Neural progenitor cell (in vitro differentiated cells): Measurements from ENCODE around the gene MCUB. TPM values are rescaled to one million over a fixed set of nuclear protein-coding genes. Genes with fewer than 3 reads are reported as not detected.

Experiments used
- DNase-seq: peaks from one replicate; pipeline ENCODE4 v3.0.0-alpha.2; 2016; ENCODE audit warnings: low spot score
- H2AFZ ChIP-seq: fragments of 200-600 bp; sonication (generic); replicated peaks from 2 replicates; pipeline ENCODE4 v1.6.1; 2016; ENCODE audit warnings: antibody characterized with exemption
- H3F3A ChIP-seq: fragments of 200-600 bp; sonication (generic); 2 replicates; pipeline ENCODE4 v1.6.1; 2016; ENCODE audit warnings: antibody characterized with exemption, low read depth
- H3K27ac ChIP-seq: fragments of 200-600 bp; sonication (generic); 2 replicates; pipeline ENCODE4 v1.5.1; 2016; ENCODE audit warnings: mild to moderate bottlenecking
- H3K27me3 ChIP-seq: fragments of 200-600 bp; sonication (generic); 2 replicates; pipeline ENCODE4 v1.6.1; 2016; ENCODE audit warnings: mild to moderate bottlenecking, moderate library complexity
- H3K36me3 ChIP-seq: fragments of 200-600 bp; sonication (generic); 2 replicates; pipeline ENCODE4 v1.5.1; 2016
- H3K4me1 ChIP-seq: fragments of 200-600 bp; sonication (generic); 2 replicates; pipeline ENCODE4 v1.6.1; 2016; ENCODE audit warnings: mixed run types
- H3K4me2 ChIP-seq: fragments of 200-600 bp; sonication (generic); 2 replicates; pipeline ENCODE4 v1.6.1; 2016
- H3K4me3 ChIP-seq: fragments of 200-600 bp; sonication (generic); 2 replicates; pipeline ENCODE4 v1.5.1; 2016
- H3K79me2 ChIP-seq: fragments of 200-600 bp; sonication (generic); 2 replicates; pipeline ENCODE4 v1.6.1; 2016; ENCODE audit warnings: low read depth
- H3K9ac ChIP-seq: fragments of 200-600 bp; sonication (generic); 2 replicates; pipeline ENCODE4 v1.6.1; 2016
- H3K9me3 ChIP-seq: fragments of 200-600 bp; sonication (generic); 2 replicates; pipeline ENCODE4 v1.5.1; 2016; ENCODE audit warnings: low read depth
- H4K20me1 ChIP-seq: fragments of 200-600 bp; sonication (generic); 2 replicates; pipeline ENCODE4 v1.6.1; 2016; ENCODE audit warnings: low read depth
- H3K27ac Mint-ChIP-seq: 3 replicates; pipeline ENCODE4 v1.8.0; 2021; ENCODE audit warnings: mixed read lengths
- H3K27me3 Mint-ChIP-seq: 2 replicates; pipeline ENCODE4 v1.8.0; 2022; ENCODE audit warnings: low read depth, mild to moderate bottlenecking, inconsistent platforms, moderate library complexity, mixed read lengths; ENCODE audit not compliant: insufficient read depth
- H3K36me3 Mint-ChIP-seq: 3 replicates; pipeline ENCODE4 v1.8.0; 2021; ENCODE audit warnings: mixed read lengths
- H3K4me1 Mint-ChIP-seq: 3 replicates; pipeline ENCODE4 v1.8.0; 2021; ENCODE audit warnings: mixed read lengths
- H3K4me3 Mint-ChIP-seq: 3 replicates; pipeline ENCODE4 v1.8.0; 2021; ENCODE audit warnings: mild to moderate bottlenecking, moderate library complexity, mixed read lengths
- H3K9me3 Mint-ChIP-seq: 3 replicates; pipeline ENCODE4 v1.8.0; 2020; ENCODE audit warnings: mixed read lengths
- EZH2 ChIP-seq: fragments of 200-600 bp; sonication (generic); IDR thresholded peaks from 2 replicates; pipeline ENCODE4 v1.6.1; 2017; ENCODE audit warnings: antibody characterized with exemption, mild to moderate bottlenecking, moderate library complexity
- EZH2phosphoT487 ChIP-seq: fragments of 200-600 bp; sonication (generic); IDR thresholded peaks from 2 replicates; pipeline ENCODE4 v1.6.1; 2017; ENCODE audit warnings: antibody characterized with exemption
- total RNA-seq: library from RNA; depleted of rRNA; stranded (reverse); fragments of >200 nt; gene quantifications from 2 replicates; pipeline ENCODE4 v1.2.3, GENCODE V29; 2015; ENCODE audit warnings: low replicate concordance
- TF ChIP-seq, protein P1 (sequence below): fragments of 200-600 bp; sonication (generic); IDR thresholded peaks from 2 replicates; pipeline ENCODE4 v1.5.1; 2017; ENCODE audit warnings: antibody characterized with exemption, mild to moderate bottlenecking

Gene MCUB
- total RNA-seq, 1 donor from 2014 or later = 30.5 TPM

DNA sequence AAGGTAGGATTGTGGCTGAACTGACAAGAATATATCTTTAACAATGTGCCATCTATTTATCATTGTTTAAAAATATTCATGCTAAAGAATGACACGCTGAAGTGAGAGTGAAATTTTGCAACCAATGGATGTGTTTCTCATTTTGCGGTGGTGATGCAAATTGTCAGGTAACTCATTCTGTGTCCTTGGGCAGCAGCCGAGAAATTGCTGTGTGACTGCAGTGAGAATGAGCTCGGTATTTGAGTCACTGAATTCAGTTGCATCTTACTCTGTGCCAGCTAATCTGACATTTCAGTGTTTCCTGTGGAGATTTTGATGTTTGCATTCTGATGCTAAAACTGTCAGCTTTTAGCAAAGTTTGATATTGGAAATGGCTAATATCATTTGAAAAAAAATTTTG lies 28.1 kb downstream of the MCUB start:
- no peaks in the 10 kb centered on the region for H4K20me1 ChIP-seq
- Mint-ChIP-seq H3K27me3 (no peaks in the 10 kb centered on the region), H3K27ac (no peak overlapping the region), H3K36me3 (peaks cover 4% of the 10 kb centered on the region), H3K9me3 (peaks cover 21% of the 10 kb centered on the region), H3K4me3 (no peak overlapping the region), H3K4me1 (no peaks in the 10 kb centered on the region)
- no peaks in the 10 kb centered on the region for H3K9me3 ChIP-seq
- no peak overlapping the region for H3K4me2 ChIP-seq
- TF ChIP-seq, protein P1, sequence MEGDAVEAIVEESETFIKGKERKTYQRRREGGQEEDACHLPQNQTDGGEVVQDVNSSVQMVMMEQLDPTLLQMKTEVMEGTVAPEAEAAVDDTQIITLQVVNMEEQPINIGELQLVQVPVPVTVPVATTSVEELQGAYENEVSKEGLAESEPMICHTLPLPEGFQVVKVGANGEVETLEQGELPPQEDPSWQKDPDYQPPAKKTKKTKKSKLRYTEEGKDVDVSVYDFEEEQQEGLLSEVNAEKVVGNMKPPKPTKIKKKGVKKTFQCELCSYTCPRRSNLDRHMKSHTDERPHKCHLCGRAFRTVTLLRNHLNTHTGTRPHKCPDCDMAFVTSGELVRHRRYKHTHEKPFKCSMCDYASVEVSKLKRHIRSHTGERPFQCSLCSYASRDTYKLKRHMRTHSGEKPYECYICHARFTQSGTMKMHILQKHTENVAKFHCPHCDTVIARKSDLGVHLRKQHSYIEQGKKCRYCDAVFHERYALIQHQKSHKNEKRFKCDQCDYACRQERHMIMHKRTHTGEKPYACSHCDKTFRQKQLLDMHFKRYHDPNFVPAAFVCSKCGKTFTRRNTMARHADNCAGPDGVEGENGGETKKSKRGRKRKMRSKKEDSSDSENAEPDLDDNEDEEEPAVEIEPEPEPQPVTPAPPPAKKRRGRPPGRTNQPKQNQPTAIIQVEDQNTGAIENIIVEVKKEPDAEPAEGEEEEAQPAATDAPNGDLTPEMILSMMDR = no peak
- TF ChIP-seq EZH2 = no peak
- no peak for TF ChIP-seq EZH2phosphoT487
- H3K4me1 ChIP-seq = no peaks in the 10 kb centered on the region
- no peaks in the 10 kb centered on the region for H3K27me3 ChIP-seq
- DNase-seq = no peak
- no peak overlapping the region for H2AFZ ChIP-seq
- no peak overlapping the region for H3K27ac ChIP-seq
- H3F3A ChIP-seq = no peaks in the 10 kb centered on the region
- no peak overlapping the region for H3K9ac ChIP-seq
- no peak overlapping the region for H3K4me3 ChIP-seq
- H3K79me2 ChIP-seq = no peaks in the 10 kb centered on the region
- H3K36me3 ChIP-seq = no peaks in the 10 kb centered on the region

DNA sequence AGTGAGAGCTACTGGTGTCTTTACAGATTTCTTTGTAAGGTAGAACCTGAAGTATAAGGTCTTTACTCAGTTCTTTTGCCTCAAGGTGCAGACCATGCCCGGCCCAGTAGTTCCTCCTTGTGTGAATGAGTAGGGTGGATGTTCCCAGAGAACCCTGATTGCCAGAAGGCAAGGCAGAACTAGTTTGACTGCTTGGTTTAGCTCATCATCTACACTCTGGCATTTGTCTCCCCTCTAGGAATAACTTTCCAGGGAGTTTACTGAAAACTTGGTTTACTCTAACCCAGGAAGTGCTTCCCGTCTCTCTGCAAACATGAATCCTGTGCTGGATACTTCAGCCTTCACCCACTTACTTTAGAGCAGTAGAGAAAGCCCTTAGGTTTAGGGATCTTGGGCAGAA lies 29.1 kb downstream of the MCUB start:
- Histone ChIP-seq H2AFZ (no peak overlapping the region), H3K36me3 (no peaks in the 10 kb centered on the region), H3K4me2 (no peak overlapping the region), H3K27me3 (no peaks in the 10 kb centered on the region), H4K20me1 (no peaks in the 10 kb centered on the region), H3K9ac (no peak overlapping the region), H3K27ac (no peak overlapping the region), H3K4me3 (no peak overlapping the region), H3K79me2 (no peaks in the 10 kb centered on the region), H3F3A (no peaks in the 10 kb centered on the region), H3K9me3 (no peaks in the 10 kb centered on the region), H3K4me1 (no peaks in the 10 kb centered on the region)
- TF ChIP-seq EZH2 = no peak
- no peak for TF ChIP-seq EZH2phosphoT487
- TF ChIP-seq, protein P1 = no peak
- no peak for DNase-seq
- Mint-ChIP-seq H3K36me3 (peaks cover 3% of the 10 kb centered on the region), H3K4me1 (no peaks in the 10 kb centered on the region), H3K27ac (no peak overlapping the region), H3K4me3 (no peak overlapping the region), H3K9me3 (peaks cover 18% of the 10 kb centered on the region), H3K27me3 (no peaks in the 10 kb centered on the region)

DNA sequence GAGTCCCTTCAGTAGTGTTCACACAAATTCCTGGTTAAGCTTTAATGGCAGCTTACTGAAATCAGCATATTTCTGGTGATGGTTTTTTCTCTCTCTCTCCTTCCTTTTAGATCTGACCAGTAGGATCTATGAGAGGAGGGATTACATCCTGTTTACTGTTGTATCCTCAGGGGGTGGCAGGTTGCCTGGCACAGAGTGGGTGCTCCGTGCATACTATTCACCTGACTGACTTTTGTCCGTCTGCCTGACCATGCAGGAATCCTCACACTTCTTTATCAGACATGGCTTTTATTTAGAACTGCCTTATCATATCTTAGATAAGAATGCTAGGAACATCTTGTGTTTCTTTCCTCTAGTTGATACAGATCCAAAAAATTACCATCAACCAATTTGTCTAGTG lies 29.6 kb downstream of the MCUB start:
- Histone ChIP-seq H3K27me3 (no peaks in the 10 kb centered on the region), H4K20me1 (no peaks in the 10 kb centered on the region), H3K79me2 (no peaks in the 10 kb centered on the region), H2AFZ (no peak overlapping the region), H3K9ac (no peak overlapping the region), H3K4me2 (no peak overlapping the region), H3K9me3 (no peaks in the 10 kb centered on the region), H3K4me1 (no peaks in the 10 kb centered on the region), H3K4me3 (no peak overlapping the region), H3K27ac (no peak overlapping the region), H3K36me3 (no peaks in the 10 kb centered on the region), H3F3A (no peaks in the 10 kb centered on the region)
- Mint-ChIP-seq H3K27ac (no peak overlapping the region), H3K9me3 (peaks cover 15% of the 10 kb centered on the region), H3K27me3 (no peaks in the 10 kb centered on the region), H3K4me3 (no peak overlapping the region), H3K4me1 (no peaks in the 10 kb centered on the region), H3K36me3 (peaks cover 3% of the 10 kb centered on the region)
- DNase-seq = no peak
- TF ChIP-seq EZH2phosphoT487 = no peak
- TF ChIP-seq, protein P1 = no peak
- no peak for TF ChIP-seq EZH2
